Measurements from ENCODE around the gene BCL7C. TPM values are rescaled to one million over a fixed set of nuclear protein-coding genes. Genes with fewer than 3 reads are reported as not detected.

Gene BCL7C
- total RNA-seq, 1 experiment from 2014 or later, result 33.9 TPM

DNA sequence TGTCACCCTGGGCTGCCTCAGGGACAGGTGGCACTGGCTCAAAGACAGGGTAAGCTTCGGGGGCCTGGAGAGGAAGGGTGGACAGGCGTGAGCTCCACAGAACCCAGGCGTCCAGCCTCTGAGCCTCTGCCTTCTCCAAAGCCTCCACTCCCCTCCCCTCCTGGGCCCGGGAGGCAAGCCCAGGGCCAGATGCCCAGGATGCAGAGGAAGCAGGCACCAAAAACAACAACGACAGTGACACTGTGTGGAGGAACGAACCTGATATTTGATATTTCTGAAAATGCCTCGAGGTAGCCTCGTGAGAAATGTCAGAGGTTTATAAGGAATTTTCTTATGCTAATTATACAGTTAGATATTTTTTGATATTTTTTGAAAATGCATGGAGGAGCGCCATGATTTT is 6.0 kb downstream of the BCL7C start:
- BruUV-seq (replicated peaks), result no TSS peak
- ChIA-PET CTCF (interaction anchor here (0.6 to 4.6 kb wide), 2 partner anchors 14 kb away, joined by 5 to 18 read pairs; no protein-coding TSS in a partner anchor), POLR2A (no interaction called here)
- TF ChIP-seq, protein P1, sequence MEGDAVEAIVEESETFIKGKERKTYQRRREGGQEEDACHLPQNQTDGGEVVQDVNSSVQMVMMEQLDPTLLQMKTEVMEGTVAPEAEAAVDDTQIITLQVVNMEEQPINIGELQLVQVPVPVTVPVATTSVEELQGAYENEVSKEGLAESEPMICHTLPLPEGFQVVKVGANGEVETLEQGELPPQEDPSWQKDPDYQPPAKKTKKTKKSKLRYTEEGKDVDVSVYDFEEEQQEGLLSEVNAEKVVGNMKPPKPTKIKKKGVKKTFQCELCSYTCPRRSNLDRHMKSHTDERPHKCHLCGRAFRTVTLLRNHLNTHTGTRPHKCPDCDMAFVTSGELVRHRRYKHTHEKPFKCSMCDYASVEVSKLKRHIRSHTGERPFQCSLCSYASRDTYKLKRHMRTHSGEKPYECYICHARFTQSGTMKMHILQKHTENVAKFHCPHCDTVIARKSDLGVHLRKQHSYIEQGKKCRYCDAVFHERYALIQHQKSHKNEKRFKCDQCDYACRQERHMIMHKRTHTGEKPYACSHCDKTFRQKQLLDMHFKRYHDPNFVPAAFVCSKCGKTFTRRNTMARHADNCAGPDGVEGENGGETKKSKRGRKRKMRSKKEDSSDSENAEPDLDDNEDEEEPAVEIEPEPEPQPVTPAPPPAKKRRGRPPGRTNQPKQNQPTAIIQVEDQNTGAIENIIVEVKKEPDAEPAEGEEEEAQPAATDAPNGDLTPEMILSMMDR (IDR thresholded peaks at IDR 0.05; ENCODE audit: unreplicated experiment), result no peak
- DNase-seq (ENCODE audit: unreplicated experiment), result no peak
- H3K9me3 Mint-ChIP-seq (ENCODE audit: unreplicated experiment), result no peaks in the 10 kb centered on the region
- no peaks in the 10 kb centered on the region for H3K27me3 Mint-ChIP-seq (ENCODE audit: insufficient read depth, unreplicated experiment)
- peaks cover 4% of the 10 kb centered on the region for H3K4me1 Mint-ChIP-seq (ENCODE audit: insufficient read depth, unreplicated experiment)
- intact Hi-C loops (cut with micrococcal nuclease), result no loop called here
- H3K36me3 Mint-ChIP-seq (ENCODE audit: insufficient read depth, unreplicated experiment), result peaks cover 45% of the 10 kb centered on the region
- H3K27ac Mint-ChIP-seq (ENCODE audit: low read depth, unreplicated experiment), result no peak overlapping the region
- no peak overlapping the region for H3K4me3 Mint-ChIP-seq (ENCODE audit: unreplicated experiment)

DNA sequence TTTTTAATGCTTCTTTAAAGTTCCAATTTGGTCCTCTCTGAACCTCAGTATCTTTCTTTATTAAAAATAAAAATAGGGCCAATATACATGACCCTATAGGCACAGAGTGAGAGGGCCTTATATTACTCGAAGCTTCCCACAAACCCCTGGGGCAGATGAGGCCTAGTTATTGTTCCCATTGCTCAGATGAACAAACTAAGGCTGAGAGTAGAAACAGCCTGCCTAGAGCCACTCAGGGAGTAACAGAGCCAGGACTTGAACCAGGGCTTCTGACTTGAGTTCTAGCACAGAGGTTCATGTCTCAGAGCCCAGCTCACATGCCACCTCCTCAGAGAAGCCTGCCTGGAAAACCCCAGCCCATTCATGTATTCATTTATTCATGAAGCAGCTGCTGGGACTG is 7.7 kb downstream of the BCL7C start:
- no peak for DNase-seq (ENCODE audit: unreplicated experiment)
- no peak overlapping the region for H3K27ac Mint-ChIP-seq (ENCODE audit: low read depth, unreplicated experiment)
- TF ChIP-seq, protein P1 (IDR thresholded peaks at IDR 0.05; ENCODE audit: unreplicated experiment), result no peak
- no peaks in the 10 kb centered on the region for H3K27me3 Mint-ChIP-seq (ENCODE audit: insufficient read depth, unreplicated experiment)
- H3K36me3 Mint-ChIP-seq (ENCODE audit: insufficient read depth, unreplicated experiment), result peaks cover 50% of the 10 kb centered on the region
- H3K9me3 Mint-ChIP-seq (ENCODE audit: unreplicated experiment), result no peaks in the 10 kb centered on the region
- no peak overlapping the region for H3K4me3 Mint-ChIP-seq (ENCODE audit: unreplicated experiment)
- no TSS peak for BruUV-seq (replicated peaks)
- CTCF ChIA-PET, result interaction anchor here (0.7 kb wide), 1 partner anchor 19 kb away, joined by 3 read pairs; no protein-coding TSS in a partner anchor
- POLR2A ChIA-PET, result interaction anchor here (3.0 kb wide), 1 partner anchor 11 kb away, joined by 13 read pairs; no protein-coding TSS in a partner anchor
- peaks cover 10% of the 10 kb centered on the region for H3K4me1 Mint-ChIP-seq (ENCODE audit: insufficient read depth, unreplicated experiment)
- intact Hi-C loops (cut with micrococcal nuclease), result no loop called here

DNA sequence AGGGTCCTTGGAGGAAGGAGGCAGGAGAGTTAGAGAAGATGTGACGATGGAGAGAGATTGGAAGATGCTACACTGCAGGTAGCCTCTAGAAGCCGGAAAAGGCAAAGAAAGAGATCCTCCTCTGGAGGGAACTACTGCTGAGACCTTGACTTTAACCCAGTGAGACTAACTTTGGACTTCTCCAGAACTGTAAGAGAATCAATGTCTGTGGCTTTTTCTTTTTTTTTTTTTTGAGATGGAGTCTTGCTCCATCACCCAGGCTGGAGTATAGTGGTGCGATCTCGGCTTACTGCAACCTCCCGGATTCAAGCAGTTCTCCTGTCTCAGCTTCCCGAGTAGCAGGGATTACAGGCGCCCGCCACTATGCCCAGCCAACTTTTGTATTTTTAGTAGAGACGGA is 8.7 kb downstream of the BCL7C start:
- ChIA-PET CTCF (interaction anchor here (1.2 kb wide), 1 partner anchor 40 kb away, joined by 3 read pairs; no protein-coding TSS in a partner anchor), POLR2A (interaction anchor here (3.0 kb wide), 1 partner anchor 10 kb away, joined by 13 read pairs; no protein-coding TSS in a partner anchor)
- DNase-seq (ENCODE audit: unreplicated experiment), result no peak
- intact Hi-C loops (cut with micrococcal nuclease), result no loop called here
- no TSS peak for BruUV-seq (replicated peaks)
- no peaks in the 10 kb centered on the region for H3K27me3 Mint-ChIP-seq (ENCODE audit: insufficient read depth, unreplicated experiment)
- H3K4me3 Mint-ChIP-seq (ENCODE audit: unreplicated experiment), result no peak overlapping the region
- TF ChIP-seq, protein P1 (IDR thresholded peaks at IDR 0.05; ENCODE audit: unreplicated experiment), result no peak
- no peak overlapping the region for H3K27ac Mint-ChIP-seq (ENCODE audit: low read depth, unreplicated experiment)
- H3K4me1 Mint-ChIP-seq (ENCODE audit: insufficient read depth, unreplicated experiment), result peaks cover 10% of the 10 kb centered on the region
- H3K36me3 Mint-ChIP-seq (ENCODE audit: insufficient read depth, unreplicated experiment), result peaks cover 51% of the 10 kb centered on the region
- H3K9me3 Mint-ChIP-seq (ENCODE audit: unreplicated experiment), result no peaks in the 10 kb centered on the region

DNA sequence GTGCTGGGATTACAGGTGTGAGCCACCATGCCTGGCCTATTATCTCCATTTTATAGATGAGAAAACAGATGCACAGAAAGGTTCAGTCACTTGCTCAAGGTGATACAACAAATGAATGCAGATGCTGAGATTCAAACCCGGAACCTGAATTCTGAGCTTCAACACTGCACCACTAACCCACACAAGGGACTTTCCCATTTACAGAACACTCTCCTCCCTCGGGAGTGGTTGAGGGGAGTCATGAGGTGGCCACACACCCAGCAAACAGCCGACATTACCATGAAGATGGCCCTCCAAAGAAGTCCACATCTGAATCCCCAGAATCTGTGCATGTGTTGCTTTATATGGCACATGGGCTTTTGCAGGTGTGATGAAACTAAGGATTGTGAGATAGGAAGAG is 9.1 kb downstream of the BCL7C start:
- Mint-ChIP-seq H3K36me3 (ENCODE audit: insufficient read depth, unreplicated experiment) (peaks cover 51% of the 10 kb centered on the region), H3K4me3 (ENCODE audit: unreplicated experiment) (no peak overlapping the region), H3K4me1 (ENCODE audit: insufficient read depth, unreplicated experiment) (peaks cover 10% of the 10 kb centered on the region), H3K27me3 (ENCODE audit: insufficient read depth, unreplicated experiment) (no peaks in the 10 kb centered on the region), H3K9me3 (ENCODE audit: unreplicated experiment) (no peaks in the 10 kb centered on the region), H3K27ac (ENCODE audit: low read depth, unreplicated experiment) (no peak overlapping the region)
- intact Hi-C loops (cut with micrococcal nuclease), result no loop called here
- ChIA-PET CTCF (interaction anchor here (1.2 kb wide), 1 partner anchor 40 kb away, joined by 3 read pairs; no protein-coding TSS in a partner anchor), POLR2A (interaction anchor here (3.0 kb wide), 1 partner anchor 9 kb away, joined by 13 read pairs; no protein-coding TSS in a partner anchor)
- TF ChIP-seq, protein P1 (IDR thresholded peaks at IDR 0.05; ENCODE audit: unreplicated experiment), result no peak
- no peak for DNase-seq (ENCODE audit: unreplicated experiment)
- BruUV-seq (replicated peaks), result no TSS peak

All from MCF 10A (cell line).